ENCODE results near the gene ANKS1B.

ANKS1B gene

GRCh38 chr12:98903875-98904274, 1080.9 kb downstream of the ANKS1B start:
- no peak for DNase-seq

- DNase-seq, result no peak
Measured at GRCh38 chr12:98901189-98901588, 1083.5 kb downstream of the ANKS1B start.

- DNase-seq, result no peak
Measured at GRCh38 chr12:98896938-98897337, 1087.8 kb downstream of the ANKS1B start.

- DNase-seq, result no peak
Measured at GRCh38 chr12:98895086-98895651, 1089.6 kb downstream of the ANKS1B start.

- DNase-seq, result no peak
Measured at GRCh38 chr12:98894412-98895085, 1090.2 kb downstream of the ANKS1B start.

GRCh38 chr12:98893675-98894411, 1090.9 kb downstream of the ANKS1B start:
- no peak for DNase-seq

- DNase-seq, result no peak
Measured at GRCh38 chr12:98893126-98893674, 1091.5 kb downstream of the ANKS1B start.

- DNase-seq, result no peak
Measured at GRCh38 chr12:98885778-98886177, 1099.0 kb downstream of the ANKS1B start.

- DNase-seq, result no peak
Measured at GRCh38 chr12:98883231-98883630, 1101.5 kb downstream of the ANKS1B start.

- DNase-seq, result no peak
Measured at GRCh38 chr12:98882526-98882925, 1102.2 kb downstream of the ANKS1B start.

- DNase-seq, result no peak
Measured at GRCh38 chr12:98873776-98874175, 1111.0 kb downstream of the ANKS1B start.

GRCh38 chr12:98870504-98870903, 1114.2 kb downstream of the ANKS1B start:
- DNase-seq, result no peak

GRCh38 chr12:98869886-98870503, 1114.7 kb downstream of the ANKS1B start:
- no peak for DNase-seq

- no peak for DNase-seq
Measured at GRCh38 chr12:98868538-98868937, 1116.2 kb downstream of the ANKS1B start.

GRCh38 chr12:98868076-98868475, 1116.7 kb downstream of the ANKS1B start:
- DNase-seq, result no peak

- DNase-seq, result no peak
Measured at GRCh38 chr12:98864363-98864762, 1120.4 kb downstream of the ANKS1B start.

GRCh38 chr12:98863167-98863566, 1121.6 kb downstream of the ANKS1B start:
- DNase-seq, result no peak

GRCh38 chr12:98861251-98861650, 1123.5 kb downstream of the ANKS1B start:
- no peak for DNase-seq

- DNase-seq, result no peak
Measured at GRCh38 chr12:98856897-98857540, 1127.7 kb downstream of the ANKS1B start.

- no peak for DNase-seq
Measured at GRCh38 chr12:98852181-98852580, 1132.6 kb downstream of the ANKS1B start.

GRCh38 chr12:98847242-98847641, 1137.5 kb downstream of the ANKS1B start:
- DNase-seq, result no peak

GRCh38 chr12:98845957-98846356, 1138.8 kb downstream of the ANKS1B start:
- DNase-seq, result no peak

- no peak for DNase-seq
Measured at GRCh38 chr12:98840325-98840724, 1144.4 kb downstream of the ANKS1B start.
